Peyer's patch (tissue), 4 donors: Measurements from ENCODE around the gene ZNF160.

Experiments
- CTCF ChIP-seq, 6 experiments: fragments of 450-650 bp in 4 of 6; fragments of 200-600 bp in 2 of 6; sonication (generic) in 1 of 6; IDR thresholded peaks; one replicate each; pipeline ENCODE4 v1.5.1; 2017 to 2019; ENCODE audit warnings: antibody characterized with exemption in 6 of 6, mild to moderate bottlenecking in 3 of 6, moderate library complexity in 1 of 6
- POLR2A ChIP-seq, 2 donors: fragments of 450-650 bp; IDR thresholded peaks; one replicate each; pipeline ENCODE4 v1.5.1; 2017; ENCODE audit warnings: antibody characterized with exemption in 2 of 2, mild to moderate bottlenecking in 2 of 2, moderate library complexity in 2 of 2

DNA sequence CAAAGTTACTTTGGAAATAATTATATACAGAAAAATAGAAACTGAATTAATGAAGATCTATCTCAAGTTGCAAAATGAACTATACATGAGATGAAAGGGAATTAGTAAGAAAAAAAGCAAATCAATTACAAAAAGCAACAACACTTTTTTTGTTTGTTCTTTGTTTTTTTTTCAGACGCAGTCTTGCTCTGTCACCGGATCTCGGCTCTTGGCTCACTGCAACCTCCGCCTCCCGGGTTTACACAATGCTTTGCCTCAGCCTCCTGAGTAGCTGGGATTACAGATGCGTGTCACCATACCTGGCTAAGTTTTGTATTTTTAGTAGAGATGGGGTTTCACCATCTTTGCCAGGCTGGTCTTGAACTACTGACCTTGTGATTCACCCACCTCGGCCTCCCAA lies 27.3 kb upstream of the ZNF160 start:
- no peak for TF ChIP-seq CTCF (IDR thresholded peaks at IDR 0.05)
- TF ChIP-seq POLR2A (IDR thresholded peaks at IDR 0.05): no peak
